K562 (cell line): Measurements from ENCODE around the gene SHBG. TPM values are rescaled to one million over a fixed set of nuclear protein-coding genes. Genes with fewer than 3 reads are reported as not detected.

Source experiments
- ATAC-seq: fragments of 200-7000 bp; cut with Tn5 transposase; 3 replicates; pipeline ENCODE4 v1.9.1; 2020; ENCODE audit warnings: moderate library complexity
- BruUV-seq: library from RNA; stranded (reverse); fragments of 400-500 nt; replicated peaks from 2 replicates; lab custom pipeline; 2021; lab: Mats Ljungman, UMichigan
- CTCF ChIA-PET: fragments of 300-600 bp; formaldehyde crosslinking; extraction: SDS; loops from one replicate; lab custom pipeline; 2021; ENCODE audit warnings: low intra/inter-chr PET ratio; lab: Yijun Ruan, JAX
- POLR2A ChIA-PET: fragments of 300-600, 350-650 bp; sonication (Branson Sonifier 250); formaldehyde crosslinking; extraction: SDS; loops from one replicate; lab custom pipeline; 2021; ENCODE audit warnings: antibody characterized with exemption, inconsistent platforms; lab: Yijun Ruan, JAX
- DNase-seq, 4 experiments: peaks; one replicate each; pipeline versions ENCODE4 v3.0.0 to v3.0.0-alpha.2; 2011 to 2018; ENCODE audit warnings: low spot score in 3 of 4, mixed read lengths in 3 of 4; ENCODE audit errors: extremely low read depth in 1 of 4
- FAIRE-seq: peaks from 2 replicates; lab custom pipeline; 2011; peaks lifted over from hg19 to GRCh38; lab: Jason Lieb, UNC
- H2AFZ ChIP-seq: 2 replicates; pipeline ENCODE4 v1.6.0; 2011; ENCODE audit warnings: low read depth, low read length, control low read depth, inconsistent platforms
- H3K27ac ChIP-seq: fragments of 200-600 bp; 3 replicates; pipeline ENCODE4 v1.8.0; 2011; ENCODE audit warnings: low read depth, mild to moderate bottlenecking, control low read depth, inconsistent platforms, low read length, moderate library complexity, mixed read lengths; ENCODE audit errors: extremely low read depth
- H3K27me3 ChIP-seq, 2 experiments: fragments of 300-600 bp in 1 of 2; 2 replicates in 1 of 2; 3 replicates in 1 of 2; pipeline versions ENCODE4 v1.6.0 to v1.8.0; 2011; ENCODE audit warnings: inconsistent platforms in 2 of 2, low read length in 2 of 2, mild to moderate bottlenecking in 1 of 2, mixed read lengths in 1 of 2, moderate library complexity in 1 of 2; ENCODE audit not compliant: control insufficient read depth in 2 of 2, insufficient read depth in 2 of 2
- H3K36me3 ChIP-seq: fragments of 300-600 bp; 3 replicates; pipeline ENCODE4 v1.8.0; 2011; ENCODE audit warnings: mild to moderate bottlenecking, low read length, inconsistent platforms; ENCODE audit not compliant: control insufficient read depth, insufficient read depth
- H3K4me1 ChIP-seq, 2 experiments: fragments of 200-600 bp in 1 of 2; replicated peaks in 1 of 2; 2 replicates in 1 of 2; 3 replicates in 1 of 2; pipeline versions ENCODE4 v1.5.1 to v1.8.0; 2011; ENCODE audit warnings: inconsistent platforms in 2 of 2, low read length in 2 of 2, mild to moderate bottlenecking in 1 of 2, mixed read lengths in 1 of 2, moderate library complexity in 1 of 2; ENCODE audit not compliant: control insufficient read depth in 2 of 2, insufficient read depth in 2 of 2
- H3K4me2 ChIP-seq: 2 replicates; pipeline ENCODE4 v1.6.1; 2011; ENCODE audit warnings: low read length, control low read depth, inconsistent platforms, mixed read lengths; ENCODE audit not compliant: insufficient read depth
- H3K4me3 ChIP-seq: fragments of 200-600 bp; sonication (generic), shearing (Covaris generic); 2 replicates; pipeline ENCODE4 v1.5.1; 2016; ENCODE audit warnings: control low read depth, inconsistent platforms
- H3K79me2 ChIP-seq: fragments of 200-600 bp; 3 replicates; pipeline ENCODE4 v1.8.0; 2011; ENCODE audit warnings: low read length, inconsistent platforms; ENCODE audit not compliant: control insufficient read depth, insufficient read depth
- H3K9ac ChIP-seq, 2 experiments: 2 replicates each; pipeline versions ENCODE4 v1.6.0 to v1.6.1; 2011; ENCODE audit warnings: low read depth in 2 of 2, low read length in 2 of 2, control low read depth in 1 of 2, inconsistent platforms in 1 of 2, mild to moderate bottlenecking in 1 of 2, mixed read lengths in 1 of 2; ENCODE audit not compliant: insufficient read depth in 1 of 2
- H3K9me1 ChIP-seq: one replicate; pipeline ENCODE4 v1.6.0; 2011; ENCODE audit warnings: inconsistent platforms, mild to moderate bottlenecking, low read length, moderate library complexity; ENCODE audit not compliant: control insufficient read depth, insufficient read depth
- H3K9me3 ChIP-seq: replicated peaks from 2 replicates; pipeline ENCODE4 v1.5.1; 2011; ENCODE audit warnings: low read depth, low read length, inconsistent platforms; ENCODE audit not compliant: control insufficient read depth, insufficient read depth
- H4K20me1 ChIP-seq: replicated peaks from 2 replicates; pipeline ENCODE4 v1.6.1; 2011; ENCODE audit warnings: low read length, inconsistent platforms, mixed read lengths; ENCODE audit not compliant: control insufficient read depth, insufficient read depth
- COPS2 ChIP-seq: fragments of 450-650 bp; conservative IDR thresholded peaks from 2 replicates; pipeline ENCODE4 v1.6.1; 2016; ENCODE audit warnings: mild to moderate bottlenecking, moderate library complexity
- GABPB1 ChIP-seq: sonication (generic); formaldehyde crosslinking; IDR thresholded peaks from 2 replicates; pipeline ENCODE4 v1.8.0; 2022; ENCODE audit warnings: mild to moderate bottlenecking, missing genetic modification reagents
- HDAC1 ChIP-seq, 2 experiments: fragments of 450-650 bp; IDR thresholded peaks; 2 replicates each; pipeline ENCODE4 v1.6.1; 2016 to 2017; ENCODE audit warnings: inconsistent platforms in 1 of 2, mild to moderate bottlenecking in 1 of 2, moderate library complexity in 1 of 2
- MAFF ChIP-seq: IDR thresholded peaks from 2 replicates; pipeline ENCODE4 v1.6.1; 2012; ENCODE audit warnings: low read length, improper control_type of control experiment
- MTA3 ChIP-seq: fragments of 450-650 bp; formaldehyde crosslinking; IDR thresholded peaks from 2 replicates; pipeline ENCODE4 v1.6.1; 2017; ENCODE audit warnings: mild to moderate bottlenecking, borderline replicate concordance
- PHB ChIP-seq: fragments of 250-450 bp; sonication (Bioruptor Pico); IDR thresholded peaks from 2 replicates; pipeline ENCODE4 v1.5.0; 2021
- POLR2G ChIP-seq: fragments of 200-400 bp; formaldehyde crosslinking; IDR thresholded peaks from 2 replicates; pipeline ENCODE4 v1.6.1; 2017; ENCODE audit warnings: low read depth, mild to moderate bottlenecking, antibody characterized with exemption, low read length, moderate library complexity
- PYGO2 ChIP-seq: fragments of 450-650 bp; IDR thresholded peaks from 2 replicates; pipeline ENCODE4 v1.6.1; 2016; ENCODE audit warnings: mild to moderate bottlenecking, missing genetic modification characterization, moderate library complexity, missing compliant biosample characterization
- SMAD2 ChIP-seq: fragments of 150-350 bp; IDR thresholded peaks from 2 replicates; pipeline ENCODE4 v1.6.1; 2014; ENCODE audit warnings: low read depth, mild to moderate bottlenecking, low read length
- U2AF2 ChIP-seq: fragments of 200-400 bp; formaldehyde crosslinking; optimal IDR thresholded peaks from 2 replicates; pipeline ENCODE3; 2017; ENCODE audit warnings: low read depth, mild to moderate bottlenecking, low read length
- ZBTB7A ChIP-seq: IDR thresholded peaks from 2 replicates; pipeline ENCODE4 v1.6.1; 2011; ENCODE audit warnings: low read depth, mild to moderate bottlenecking, low read length, moderate library complexity, borderline replicate concordance; ENCODE audit not compliant: control insufficient read depth
- WGBS: fragments of 100-300 bp; shearing (Covaris generic); methylation state at CpG from one replicate; pipeline ENCODE4 v1.1.6; 2016; ENCODE audit warnings: low coverage, mixed read lengths; ENCODE audit not compliant: insufficient coverage; ENCODE audit errors: missing lambda C conversion rate; 5-methylcytosine and 5-hydroxymethylcytosine counted together
- in situ Hi-C: fragments of 300-500 bp; cut with MboI; formaldehyde crosslinking; loops from 4 replicates; pipeline ENCODE4 v1.15.0; 2018; ENCODE audit warnings: inconsistent platforms, mixed read lengths
- intact Hi-C: fragments of 100-400 bp; cut with micrococcal nuclease; formaldehyde crosslinking; loops from 2 replicates; pipeline ENCODE4 v1.14.2; 2022
- polyA plus RNA-seq, 8 experiments: library from polyadenylated mRNA; depleted of rRNA in 4 of 8; stranded (reverse) in 5 of 8; unstranded in 3 of 8; fragments of >200 nt; fragmentation: Nextera tagmentation in 2 of 8; fragmentation: Illumina TruSeq in 1 of 8; extraction: Ambion mirVana in 2 of 8; extraction: Trizol in 1 of 8; gene quantifications; 2 replicates each; pipeline versions ENCODE4 v1.2.1 to v1.2.3, GENCODE V29; 2011 to 2014; ENCODE audit warnings: inconsistent platforms in 1 of 8, missing spikeins in 1 of 8
- total RNA-seq, 7 experiments: library from RNA; depleted of rRNA in 6 of 7; stranded (reverse); fragments of >200 nt in 6 of 7; fragmentation: Illumina TruSeq in 2 of 7; extraction: Trizol in 2 of 7; gene quantifications; 2 replicates each; pipeline versions ENCODE4 v1.2.1 to v1.2.3, GENCODE V29; 2011 to 2021; ENCODE audit warnings: low replicate concordance in 1 of 7
- TF ChIP-seq, protein P1 (sequence below): fragments of 450-650 bp; IDR thresholded peaks from 2 replicates; pipeline ENCODE4 v1.6.1; 2016; ENCODE audit warnings: borderline replicate concordance
- TF ChIP-seq, protein P2 (sequence below): sonication (generic); formaldehyde crosslinking; IDR thresholded peaks from 2 replicates; pipeline ENCODE4 v1.8.0; 2023; ENCODE audit warnings: mild to moderate bottlenecking, missing genetic modification reagents
- TF ChIP-seq, protein P3 (sequence below), 3 experiments: IDR thresholded peaks in 2 of 3; conservative IDR thresholded peaks in 1 of 3; 2 replicates each; pipeline ENCODE4 v1.5.1; 2011 to 2012; ENCODE audit warnings: low read length in 3 of 3, mild to moderate bottlenecking in 3 of 3, control low read depth in 2 of 3, improper control_type of control experiment in 1 of 3, inconsistent platforms in 1 of 3, low read depth in 1 of 3, mixed read lengths in 1 of 3, moderate library complexity in 1 of 3; ENCODE audit not compliant: insufficient read depth in 2 of 3

Gene SHBG
- total and polyA plus RNA-seq, 9 of the 15 experiments (the other 6 are each of a cell fraction or from before 2014, with no cell fraction given): not detected

- no peak overlapping the region for H3K27ac ChIP-seq
- no peak overlapping the region for H3K4me2 ChIP-seq
Measured at GRCh38 chr17:7590743-7591142, 39.2 kb upstream of the SHBG start.

More at GRCh38 chr17:7590743-7591142, 39.2 kb upstream of the SHBG start:
- ATAC-seq (no peak), FAIRE-seq (no peak), DNase-seq (no peak)
- TF ChIP-seq, protein P1, sequence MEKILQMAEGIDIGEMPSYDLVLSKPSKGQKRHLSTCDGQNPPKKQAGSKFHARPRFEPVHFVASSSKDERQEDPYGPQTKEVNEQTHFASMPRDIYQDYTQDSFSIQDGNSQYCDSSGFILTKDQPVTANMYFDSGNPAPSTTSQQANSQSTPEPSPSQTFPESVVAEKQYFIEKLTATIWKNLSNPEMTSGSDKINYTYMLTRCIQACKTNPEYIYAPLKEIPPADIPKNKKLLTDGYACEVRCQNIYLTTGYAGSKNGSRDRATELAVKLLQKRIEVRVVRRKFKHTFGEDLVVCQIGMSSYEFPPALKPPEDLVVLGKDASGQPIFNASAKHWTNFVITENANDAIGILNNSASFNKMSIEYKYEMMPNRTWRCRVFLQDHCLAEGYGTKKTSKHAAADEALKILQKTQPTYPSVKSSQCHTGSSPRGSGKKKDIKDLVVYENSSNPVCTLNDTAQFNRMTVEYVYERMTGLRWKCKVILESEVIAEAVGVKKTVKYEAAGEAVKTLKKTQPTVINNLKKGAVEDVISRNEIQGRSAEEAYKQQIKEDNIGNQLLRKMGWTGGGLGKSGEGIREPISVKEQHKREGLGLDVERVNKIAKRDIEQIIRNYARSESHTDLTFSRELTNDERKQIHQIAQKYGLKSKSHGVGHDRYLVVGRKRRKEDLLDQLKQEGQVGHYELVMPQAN: no peak
- TF ChIP-seq, protein P2, sequence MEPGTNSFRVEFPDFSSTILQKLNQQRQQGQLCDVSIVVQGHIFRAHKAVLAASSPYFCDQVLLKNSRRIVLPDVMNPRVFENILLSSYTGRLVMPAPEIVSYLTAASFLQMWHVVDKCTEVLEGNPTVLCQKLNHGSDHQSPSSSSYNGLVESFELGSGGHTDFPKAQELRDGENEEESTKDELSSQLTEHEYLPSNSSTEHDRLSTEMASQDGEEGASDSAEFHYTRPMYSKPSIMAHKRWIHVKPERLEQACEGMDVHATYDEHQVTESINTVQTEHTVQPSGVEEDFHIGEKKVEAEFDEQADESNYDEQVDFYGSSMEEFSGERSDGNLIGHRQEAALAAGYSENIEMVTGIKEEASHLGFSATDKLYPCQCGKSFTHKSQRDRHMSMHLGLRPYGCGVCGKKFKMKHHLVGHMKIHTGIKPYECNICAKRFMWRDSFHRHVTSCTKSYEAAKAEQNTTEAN (CRISPR knock-in tag): no peak
- peak; percentile 60 for TF ChIP-seq POLR2G
- TF ChIP-seq U2AF2: no peak
- TF ChIP-seq, protein P3, sequence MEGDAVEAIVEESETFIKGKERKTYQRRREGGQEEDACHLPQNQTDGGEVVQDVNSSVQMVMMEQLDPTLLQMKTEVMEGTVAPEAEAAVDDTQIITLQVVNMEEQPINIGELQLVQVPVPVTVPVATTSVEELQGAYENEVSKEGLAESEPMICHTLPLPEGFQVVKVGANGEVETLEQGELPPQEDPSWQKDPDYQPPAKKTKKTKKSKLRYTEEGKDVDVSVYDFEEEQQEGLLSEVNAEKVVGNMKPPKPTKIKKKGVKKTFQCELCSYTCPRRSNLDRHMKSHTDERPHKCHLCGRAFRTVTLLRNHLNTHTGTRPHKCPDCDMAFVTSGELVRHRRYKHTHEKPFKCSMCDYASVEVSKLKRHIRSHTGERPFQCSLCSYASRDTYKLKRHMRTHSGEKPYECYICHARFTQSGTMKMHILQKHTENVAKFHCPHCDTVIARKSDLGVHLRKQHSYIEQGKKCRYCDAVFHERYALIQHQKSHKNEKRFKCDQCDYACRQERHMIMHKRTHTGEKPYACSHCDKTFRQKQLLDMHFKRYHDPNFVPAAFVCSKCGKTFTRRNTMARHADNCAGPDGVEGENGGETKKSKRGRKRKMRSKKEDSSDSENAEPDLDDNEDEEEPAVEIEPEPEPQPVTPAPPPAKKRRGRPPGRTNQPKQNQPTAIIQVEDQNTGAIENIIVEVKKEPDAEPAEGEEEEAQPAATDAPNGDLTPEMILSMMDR (IDR thresholded peaks at IDR 0.05 in 2 of 3, conservative IDR thresholded peaks at IDR 0.05 in 1 of 3; ENCODE audit: insufficient read depth in 2 of 3, low read depth in 1 of 3, low read length in 3 of 3): no peak
- no peak for TF ChIP-seq GABPB1 (CRISPR knock-in tag)
- TF ChIP-seq ZBTB7A: 0 out of 2 replicates have a peak, but pooled peaks have one; percentile 8
- no peak for TF ChIP-seq HDAC1 (IDR thresholded peaks at IDR 0.05)
- no peak for TF ChIP-seq PHB (CRISPR knock-in tag)
- TF ChIP-seq COPS2: no peak
- TF ChIP-seq PYGO2 (tag): no peak
- TF ChIP-seq MTA3: no peak
- TF ChIP-seq MAFF: no peak
- no peak for TF ChIP-seq SMAD2
- WGBS: 86% methylated on average over 1 of the region's 4 CpGs
- no peaks in the 10 kb centered on the region for H3K9me1 ChIP-seq
- peaks cover 86% of the 10 kb centered on the region for H3K36me3 ChIP-seq
- peaks cover 27 to 42% of the 10 kb centered on the region in 2 experiments for H3K4me1 ChIP-seq
- CTCF ChIA-PET: no interaction called here
- in situ Hi-C loops: no loop called here
- POLR2A ChIA-PET: interaction anchor here (0.9 to 1.1 kb wide), 2 partner anchors 17 to 24 kb away, joined by 3 read pairs; partner anchors contain the start of gene FXR2
- no peaks in the 10 kb centered on the region for H3K27me3 ChIP-seq
- peaks cover 33% of the 10 kb centered on the region for H3K79me2 ChIP-seq
- no peak overlapping the region for H3K4me3 ChIP-seq
- H3K9ac ChIP-seq: 0 out of 4 replicates have a peak overlapping the region, but pooled peaks of 1 of the 2 experiments have one; percentile 49
- no peak overlapping the region for H2AFZ ChIP-seq
- no peaks in the 10 kb centered on the region for H4K20me1 ChIP-seq
- intact Hi-C loops: no loop called here
- BruUV-seq: no TSS peak
- H3K9me3 ChIP-seq: no peaks in the 10 kb centered on the region
